ENCODE data around the gene NPY1R. TPM values are rescaled to one million over a fixed set of nuclear protein-coding genes. Genes with fewer than 3 reads are reported as not detected.

Gene NPY1R
- total RNA-seq, 1 donor from 2014 or later: 1.1 TPM

DNA sequence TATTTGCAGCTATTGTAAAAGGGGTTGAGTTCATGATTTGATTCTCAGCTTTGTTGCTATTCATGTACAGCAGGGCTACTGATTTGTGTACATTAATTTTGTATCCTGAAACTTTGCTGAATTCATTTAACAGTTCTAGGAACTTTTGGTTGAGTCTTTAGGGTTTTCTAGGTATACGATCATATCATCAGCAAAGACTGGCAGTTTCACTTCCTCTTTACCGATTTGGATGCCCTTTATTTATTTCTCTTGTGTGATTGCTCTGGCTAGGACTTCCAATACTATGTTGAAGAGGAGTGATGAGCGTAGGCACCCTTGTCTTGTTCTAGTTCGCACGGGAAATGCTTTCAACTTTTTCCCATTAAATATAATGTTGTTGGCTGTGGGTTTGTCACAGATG lies 48.1 kb downstream of the NPY1R start:
- H3K27ac ChIP-seq (ENCODE audit: low read depth, low read length): no peak overlapping the region
- no peak overlapping the region for H3K4me3 ChIP-seq (ENCODE audit: insufficient read depth, low read depth, low read length)
- no peak for TF ChIP-seq EZH2 (IDR thresholded peaks at IDR 0.05; ENCODE audit: insufficient read depth, low read length)
- TF ChIP-seq, protein P1, sequence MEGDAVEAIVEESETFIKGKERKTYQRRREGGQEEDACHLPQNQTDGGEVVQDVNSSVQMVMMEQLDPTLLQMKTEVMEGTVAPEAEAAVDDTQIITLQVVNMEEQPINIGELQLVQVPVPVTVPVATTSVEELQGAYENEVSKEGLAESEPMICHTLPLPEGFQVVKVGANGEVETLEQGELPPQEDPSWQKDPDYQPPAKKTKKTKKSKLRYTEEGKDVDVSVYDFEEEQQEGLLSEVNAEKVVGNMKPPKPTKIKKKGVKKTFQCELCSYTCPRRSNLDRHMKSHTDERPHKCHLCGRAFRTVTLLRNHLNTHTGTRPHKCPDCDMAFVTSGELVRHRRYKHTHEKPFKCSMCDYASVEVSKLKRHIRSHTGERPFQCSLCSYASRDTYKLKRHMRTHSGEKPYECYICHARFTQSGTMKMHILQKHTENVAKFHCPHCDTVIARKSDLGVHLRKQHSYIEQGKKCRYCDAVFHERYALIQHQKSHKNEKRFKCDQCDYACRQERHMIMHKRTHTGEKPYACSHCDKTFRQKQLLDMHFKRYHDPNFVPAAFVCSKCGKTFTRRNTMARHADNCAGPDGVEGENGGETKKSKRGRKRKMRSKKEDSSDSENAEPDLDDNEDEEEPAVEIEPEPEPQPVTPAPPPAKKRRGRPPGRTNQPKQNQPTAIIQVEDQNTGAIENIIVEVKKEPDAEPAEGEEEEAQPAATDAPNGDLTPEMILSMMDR (IDR thresholded peaks at IDR 0.05; ENCODE audit: insufficient read depth, low read depth, low read length): no peak
- no peak for FAIRE-seq
- H3K4me1 ChIP-seq (ENCODE audit: insufficient read depth, low read length): no peaks in the 10 kb centered on the region
- no peaks in the 10 kb centered on the region for H3K27me3 ChIP-seq (ENCODE audit: insufficient read depth, low read length)
- H3K36me3 ChIP-seq (ENCODE audit: insufficient read depth, low read length): no peaks in the 10 kb centered on the region
- H3K4me2 ChIP-seq (ENCODE audit: low read length): no peak overlapping the region
- H3K27ac Mint-ChIP-seq (ENCODE audit: unreplicated experiment): no peak overlapping the region
- no peak overlapping the region for H2AFZ ChIP-seq (ENCODE audit: low read depth, low read length)
- no peak for DNase-seq (ENCODE audit: low read depth)
- no peaks in the 10 kb centered on the region for H4K20me1 ChIP-seq (ENCODE audit: insufficient read depth, low read length)
- no peaks in the 10 kb centered on the region for H3K27me3 Mint-ChIP-seq (ENCODE audit: low read depth, unreplicated experiment)
- H3K9me3 ChIP-seq (ENCODE audit: insufficient read depth, low read depth, low read length): no peaks in the 10 kb centered on the region
- no peaks in the 10 kb centered on the region for H3K4me1 Mint-ChIP-seq (ENCODE audit: low read depth, unreplicated experiment)
- no peaks in the 10 kb centered on the region for H3K79me2 ChIP-seq (ENCODE audit: insufficient read depth, low read length)
- H3K9me3 Mint-ChIP-seq (ENCODE audit: unreplicated experiment): peaks cover 2% of the 10 kb centered on the region
- H3K36me3 Mint-ChIP-seq (ENCODE audit: low read depth, unreplicated experiment): no peaks in the 10 kb centered on the region
- no peak overlapping the region for H3K9ac ChIP-seq (ENCODE audit: low read length)
- H3K4me3 Mint-ChIP-seq (ENCODE audit: unreplicated experiment): no peak overlapping the region

DNA sequence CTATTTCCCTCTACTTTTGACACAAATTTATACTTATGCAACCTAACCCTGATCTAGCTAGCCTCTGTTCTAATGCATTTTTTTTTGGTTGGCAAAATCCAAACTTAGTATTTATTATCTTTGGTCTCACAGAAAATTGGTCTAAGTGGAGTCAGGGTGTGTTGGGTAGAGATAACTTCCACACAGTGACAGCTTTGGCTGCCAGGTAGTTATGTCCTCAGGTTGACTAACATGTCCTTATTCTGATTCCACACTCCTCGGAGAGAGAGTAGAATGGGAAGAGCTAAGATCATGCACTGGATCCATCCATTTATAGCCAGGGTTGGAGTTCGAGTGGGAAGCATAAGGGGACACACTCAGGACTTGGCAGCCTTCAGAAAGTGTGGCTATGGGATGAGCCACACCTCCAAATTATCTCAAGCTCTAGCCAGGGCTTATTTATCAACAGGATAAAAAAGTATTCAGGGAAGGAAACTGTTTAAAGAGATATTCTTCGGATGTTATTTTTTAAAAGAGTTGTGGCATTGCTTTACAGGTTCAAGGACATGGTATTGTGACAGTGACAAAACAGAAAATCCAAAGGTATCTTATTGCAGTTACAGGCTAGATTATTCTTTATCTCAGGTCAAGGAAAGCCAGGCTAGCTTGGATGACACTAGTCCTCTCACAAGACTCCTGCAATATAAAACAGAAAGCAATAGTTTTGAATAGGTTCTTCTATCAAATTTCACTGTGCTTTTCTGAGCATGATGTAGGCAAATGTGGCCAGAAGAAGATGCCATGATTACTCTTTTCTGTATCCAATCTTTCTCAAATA lies 51.5 kb downstream of the NPY1R start:
- Mint-ChIP-seq H3K36me3 (ENCODE audit: low read depth, unreplicated experiment) (no peaks in the 10 kb centered on the region), H3K9me3 (ENCODE audit: unreplicated experiment) (peaks cover 2% of the 10 kb centered on the region), H3K4me3 (ENCODE audit: unreplicated experiment) (no peak overlapping the region), H3K27ac (ENCODE audit: unreplicated experiment) (no peak overlapping the region), H3K4me1 (ENCODE audit: low read depth, unreplicated experiment) (no peaks in the 10 kb centered on the region), H3K27me3 (ENCODE audit: low read depth, unreplicated experiment) (no peaks in the 10 kb centered on the region)
- no peak overlapping the region for H2AFZ ChIP-seq (ENCODE audit: low read depth, low read length)
- H3K79me2 ChIP-seq (ENCODE audit: insufficient read depth, low read length): no peaks in the 10 kb centered on the region
- no peak overlapping the region for H3K27ac ChIP-seq (ENCODE audit: low read depth, low read length)
- DNase-seq (ENCODE audit: low read depth) (no peak), FAIRE-seq (no peak)
- no peaks in the 10 kb centered on the region for H3K27me3 ChIP-seq (ENCODE audit: insufficient read depth, low read length)
- TF ChIP-seq EZH2 (IDR thresholded peaks at IDR 0.05; ENCODE audit: insufficient read depth, low read length): no peak
- TF ChIP-seq, protein P1 (IDR thresholded peaks at IDR 0.05; ENCODE audit: insufficient read depth, low read depth, low read length): no peak
- no peak overlapping the region for H3K4me3 ChIP-seq (ENCODE audit: insufficient read depth, low read depth, low read length)
- H3K4me2 ChIP-seq (ENCODE audit: low read length): no peak overlapping the region
- H3K9me3 ChIP-seq (ENCODE audit: insufficient read depth, low read depth, low read length): no peaks in the 10 kb centered on the region
- no peak overlapping the region for H3K9ac ChIP-seq (ENCODE audit: low read length)
- H3K4me1 ChIP-seq (ENCODE audit: insufficient read depth, low read length): no peaks in the 10 kb centered on the region
- H3K36me3 ChIP-seq (ENCODE audit: insufficient read depth, low read length): no peaks in the 10 kb centered on the region
- H4K20me1 ChIP-seq (ENCODE audit: insufficient read depth, low read length): no peaks in the 10 kb centered on the region

DNA sequence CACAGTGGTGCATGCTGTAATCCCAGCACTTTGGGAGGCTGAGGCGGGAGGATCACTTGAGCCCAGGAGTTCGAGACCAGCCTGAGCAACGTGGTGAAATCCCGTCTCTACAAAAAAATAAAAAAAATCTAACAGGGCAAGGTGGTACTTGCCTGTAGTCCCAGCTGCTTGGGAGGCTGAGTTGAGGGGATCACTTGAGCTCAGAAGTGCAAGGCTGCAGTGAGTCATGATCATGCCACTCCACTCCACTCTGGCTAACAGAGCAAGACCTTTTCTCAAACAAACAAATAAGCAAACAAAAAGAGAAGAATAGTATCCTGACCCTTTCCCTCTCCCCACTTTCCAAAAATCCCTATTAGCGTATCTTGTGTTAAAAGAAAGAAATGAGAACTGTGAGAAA lies 52.7 kb downstream of the NPY1R start:
- H3K4me3 ChIP-seq (ENCODE audit: insufficient read depth, low read depth, low read length): no peak overlapping the region
- H3K4me3 Mint-ChIP-seq (ENCODE audit: unreplicated experiment): no peak overlapping the region
- H3K79me2 ChIP-seq (ENCODE audit: insufficient read depth, low read length): no peaks in the 10 kb centered on the region
- no peak overlapping the region for H3K27ac Mint-ChIP-seq (ENCODE audit: unreplicated experiment)
- no peaks in the 10 kb centered on the region for H3K36me3 ChIP-seq (ENCODE audit: insufficient read depth, low read length)
- H3K9me3 Mint-ChIP-seq (ENCODE audit: unreplicated experiment): peaks cover 2% of the 10 kb centered on the region
- H3K9ac ChIP-seq (ENCODE audit: low read length): no peak overlapping the region
- H4K20me1 ChIP-seq (ENCODE audit: insufficient read depth, low read length): no peaks in the 10 kb centered on the region
- no peak for DNase-seq (ENCODE audit: low read depth)
- no peaks in the 10 kb centered on the region for H3K4me1 ChIP-seq (ENCODE audit: insufficient read depth, low read length)
- H3K4me2 ChIP-seq (ENCODE audit: low read length): no peak overlapping the region
- no peaks in the 10 kb centered on the region for H3K4me1 Mint-ChIP-seq (ENCODE audit: low read depth, unreplicated experiment)
- H3K27ac ChIP-seq (ENCODE audit: low read depth, low read length): no peak overlapping the region
- H3K36me3 Mint-ChIP-seq (ENCODE audit: low read depth, unreplicated experiment): no peaks in the 10 kb centered on the region
- TF ChIP-seq, protein P1 (IDR thresholded peaks at IDR 0.05; ENCODE audit: insufficient read depth, low read depth, low read length): no peak
- TF ChIP-seq EZH2 (IDR thresholded peaks at IDR 0.05; ENCODE audit: insufficient read depth, low read length): no peak
- no peaks in the 10 kb centered on the region for H3K27me3 ChIP-seq (ENCODE audit: insufficient read depth, low read length)
- no peaks in the 10 kb centered on the region for H3K9me3 ChIP-seq (ENCODE audit: insufficient read depth, low read depth, low read length)
- no peak for FAIRE-seq
- no peak overlapping the region for H2AFZ ChIP-seq (ENCODE audit: low read depth, low read length)
- H3K27me3 Mint-ChIP-seq (ENCODE audit: low read depth, unreplicated experiment): no peaks in the 10 kb centered on the region
